Neutrophil (primary cell): ENCODE data around the gene HAGHL.
A peak's percentile ranks its signal among the peaks of the same experiment; 100 is the strongest.

Source experiments
- H3K27ac ChIP-seq: fragments of 200-600 bp; sonication (generic); 2 replicates; pipeline ENCODE4 v1.5.1; 2016; ENCODE audit warnings: mild to moderate bottlenecking, moderate library complexity
- H3K27me3 ChIP-seq: fragments of 200-600 bp; sonication (generic); 2 replicates; pipeline ENCODE4 v1.6.0; 2016; ENCODE audit warnings: mild to moderate bottlenecking
- H3K36me3 ChIP-seq: fragments of 200-600 bp; sonication (generic); 2 replicates; pipeline ENCODE4 v1.5.1; 2017
- H3K4me1 ChIP-seq, 2 experiments: fragments of 200-600 bp in 1 of 2; sonication (generic) in 1 of 2; 1 replicate in 1 of 2; 2 replicates in 1 of 2; pipeline versions ENCODE4 v1.5.1 to v1.6.1; 2013 to 2016; ENCODE audit warnings: low read depth in 1 of 2, low read length in 1 of 2, mild to moderate bottlenecking in 1 of 2, moderate library complexity in 1 of 2; ENCODE audit not compliant: control insufficient read depth in 1 of 2, insufficient read depth in 1 of 2
- H3K4me3 ChIP-seq, 2 experiments: fragments of 200-600 bp in 1 of 2; sonication (generic) in 1 of 2; 1 replicate in 1 of 2; 2 replicates in 1 of 2; pipeline ENCODE4 v1.5.1; 2013 to 2016; ENCODE audit warnings: low read depth in 1 of 2, low read length in 1 of 2, mild to moderate bottlenecking in 1 of 2, moderate library complexity in 1 of 2
- H3K9me3 ChIP-seq: fragments of 200-600 bp; sonication (generic); 2 replicates; pipeline ENCODE4 v1.5.1; 2016
- CTCF ChIP-seq: fragments of 200-600 bp; sonication (generic); IDR thresholded peaks from 2 replicates; pipeline ENCODE4 v1.5.1; 2016; ENCODE audit warnings: antibody characterized with exemption

HAGHL gene

DNA sequence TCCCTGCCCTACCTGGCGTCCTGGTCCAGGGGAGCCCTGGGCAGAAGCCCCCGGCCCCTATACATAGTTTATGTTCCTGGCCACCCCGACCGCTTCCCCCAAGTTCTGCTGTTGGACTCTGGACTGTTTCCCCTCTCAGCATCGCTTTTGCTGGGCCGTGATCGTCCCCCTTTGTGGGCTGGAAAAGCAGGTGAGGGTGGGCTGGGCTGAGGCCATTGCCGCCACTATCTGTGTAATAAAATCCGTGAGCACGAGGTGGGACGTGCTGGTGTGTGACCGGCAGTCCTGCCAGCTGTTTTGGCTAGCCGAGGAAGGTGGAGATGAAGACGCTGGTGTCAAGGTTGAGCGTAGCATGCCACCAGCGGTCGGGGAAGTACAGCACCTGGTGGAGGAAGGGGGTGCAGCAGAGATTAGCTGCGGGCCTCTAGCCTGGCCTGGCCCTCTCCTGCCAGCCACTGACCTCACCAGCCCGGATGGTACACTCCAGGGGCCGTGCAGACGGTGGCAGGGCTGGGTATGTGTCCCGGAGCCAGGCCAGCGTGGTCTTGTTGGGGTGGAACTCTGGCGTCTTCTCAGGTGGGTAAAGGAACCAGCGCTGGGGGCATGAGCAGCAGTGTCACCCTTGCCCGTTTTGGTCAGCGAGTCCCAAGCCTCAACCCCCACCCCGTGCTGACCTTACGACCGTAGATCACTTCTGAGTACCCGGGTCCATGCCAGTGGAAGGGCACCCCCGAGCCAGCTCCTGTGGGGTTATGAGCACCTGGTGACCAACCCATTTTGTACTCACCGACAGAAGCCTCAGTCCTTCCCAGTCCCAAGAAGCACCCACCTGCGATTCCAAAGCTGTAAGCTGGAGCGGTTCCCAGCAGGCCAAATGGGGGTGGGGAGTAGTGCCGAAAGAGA lies 44.2 kb upstream of the HAGHL start:
- Histone ChIP-seq H3K36me3 (peaks cover 20% of the 10 kb centered on the region), H3K4me3 (no peak overlapping the region), H3K9me3 (no peaks in the 10 kb centered on the region), H3K27me3 (peaks cover 7% of the 10 kb centered on the region), H3K27ac (no peak overlapping the region), H3K4me1 (peaks cover 33 to 54% of the 10 kb centered on the region in 2 experiments)
- no peak for TF ChIP-seq CTCF

DNA sequence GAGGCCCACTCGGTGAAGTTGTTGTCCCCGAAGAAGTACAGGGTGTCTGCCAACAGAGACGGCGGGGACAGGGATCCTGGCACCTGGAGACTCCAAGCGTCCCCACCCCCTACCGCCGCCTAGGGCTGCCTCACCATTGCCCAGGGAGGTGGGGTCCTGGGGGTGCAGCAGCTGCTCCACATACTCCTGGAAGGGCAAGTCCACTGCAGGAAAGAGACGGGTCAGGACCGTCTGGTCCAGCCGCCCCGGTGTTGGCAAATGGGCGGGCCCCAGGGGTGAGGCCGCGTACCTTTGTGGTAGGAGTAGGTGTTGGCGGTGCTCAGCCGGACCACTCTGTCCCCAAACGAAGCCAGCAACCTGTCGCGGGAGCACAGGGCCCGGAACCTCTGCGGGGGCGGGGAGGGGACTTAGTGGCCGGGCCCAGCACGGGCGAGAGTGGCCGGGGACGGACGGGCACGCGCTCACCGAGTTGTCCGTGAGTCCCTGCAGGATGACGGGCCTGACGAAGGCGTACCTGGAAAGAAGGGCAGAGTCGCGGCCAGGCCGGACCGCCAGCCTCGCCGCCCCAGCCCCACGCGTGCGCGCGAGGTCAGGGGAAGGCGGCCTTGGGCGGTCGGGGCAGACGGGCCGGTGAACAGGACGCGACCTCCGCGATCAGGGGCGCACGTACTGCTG lies 43.4 kb upstream of the HAGHL start:
- H3K4me1 ChIP-seq: peaks cover 33 to 53% of the 10 kb centered on the region in 2 experiments
- H3K36me3 ChIP-seq: peaks cover 20% of the 10 kb centered on the region
- H3K9me3 ChIP-seq: no peaks in the 10 kb centered on the region
- H3K27ac ChIP-seq: peak overlapping the region; percentile 88
- no peaks in the 10 kb centered on the region for H3K27me3 ChIP-seq
- peak overlapping the region; percentile 81 to 82 for H3K4me3 ChIP-seq
- no peak for TF ChIP-seq CTCF

GRCh38 chr16:684071-684794 lies 42.7 kb upstream of the HAGHL start, which contains the start of gene JMJD8:
JMJD8 (minus strand) TSS chr16:684334; CDS start chr16:684319, 15 bp downstream.
- Histone ChIP-seq H3K27ac (peak within 1 kb of the TSS; percentile 88), H3K9me3 (no peaks in the 10 kb centered on the region), H3K27me3 (no peaks in the 10 kb centered on the region), H3K4me3 (peak within 1 kb of the TSS; percentile 81 to 82), H3K36me3 (peaks cover 20% of the 10 kb centered on the region), H3K4me1 (peaks cover 35 to 50% of the 10 kb centered on the region in 2 experiments)
- no peak for TF ChIP-seq CTCF

- H3K36me3 ChIP-seq: peaks cover 20% of the 10 kb centered on the region
- H3K27ac ChIP-seq: peak overlapping the region; percentile 88
- peaks cover 43 to 49% of the 10 kb centered on the region in 2 experiments for H3K4me1 ChIP-seq
- no peak for TF ChIP-seq CTCF
- no peaks in the 10 kb centered on the region for H3K9me3 ChIP-seq
- no peaks in the 10 kb centered on the region for H3K27me3 ChIP-seq
- H3K4me3 ChIP-seq: peak overlapping the region in 1 of 2 experiments; percentile 82
Measured at GRCh38 chr16:684961-685696, 41.8 kb upstream of the HAGHL start.

GRCh38 chr16:685967-686366 lies 40.9 kb upstream of the HAGHL start:
- Histone ChIP-seq H3K27me3 (peaks cover 4% of the 10 kb centered on the region), H3K4me1 (peaks cover 37 to 50% of the 10 kb centered on the region in 2 experiments), H3K9me3 (no peaks in the 10 kb centered on the region), H3K4me3 (no peak overlapping the region), H3K27ac (no peak overlapping the region), H3K36me3 (peaks cover 20% of the 10 kb centered on the region)
- no peak for TF ChIP-seq CTCF
